Measurements from ENCODE around the gene BRCC3. TPM values are rescaled to one million over a fixed set of nuclear protein-coding genes. Genes with fewer than 3 reads are reported as not detected.

BRCC3 gene
- total RNA-seq, 2 experiments from 2014 or later = 30.0 to 32.5 TPM

- H3K36me3 Mint-ChIP-seq (ENCODE audit: low read depth) = peaks cover 24% of the 10 kb centered on the region
- no peak for ATAC-seq
- DNase-seq = no peak
- H3K9me3 Mint-ChIP-seq = peaks cover 3% of the 10 kb centered on the region
- no peak overlapping the region for H3K27ac Mint-ChIP-seq
- no peak for TF ChIP-seq CTCF (IDR thresholded peaks at IDR 0.05)
- CTCF ChIA-PET = interaction anchor here (1.5 kb wide), 1 partner anchor 14 kb away, joined by 4 read pairs; no protein-coding TSS in a partner anchor
- H3K4me1 Mint-ChIP-seq (ENCODE audit: low read depth) = peaks cover 22% of the 10 kb centered on the region
- no peaks in the 10 kb centered on the region for H3K27me3 Mint-ChIP-seq
- H3K4me3 Mint-ChIP-seq = no peak overlapping the region
- POLR2A ChIA-PET = interaction anchor here (0.6 kb wide), 1 partner anchor 1297 kb away, joined by 5 read pairs; no protein-coding TSS in a partner anchor
- intact Hi-C loops (cut with micrococcal nuclease) = no loop called here
Observed at GRCh38 chrX:155031657-155032056, 39.7 kb upstream of the BRCC3 start.

- DNase-seq (no peak), ATAC-seq (no peak)
- intact Hi-C loops (cut with micrococcal nuclease) = no loop called here
- no peaks in the 10 kb centered on the region for H3K27me3 Mint-ChIP-seq
- TF ChIP-seq CTCF (IDR thresholded peaks at IDR 0.05) = no peak
- H3K9me3 Mint-ChIP-seq = peaks cover 3% of the 10 kb centered on the region
- CTCF ChIA-PET = interaction anchor here (1.5 to 4.1 kb wide), 2 partner anchors 20 to 21 kb away, joined by 3 to 11 read pairs; no protein-coding TSS in a partner anchor
- peaks cover 19% of the 10 kb centered on the region for H3K4me1 Mint-ChIP-seq (ENCODE audit: low read depth)
- H3K4me3 Mint-ChIP-seq = no peak overlapping the region
- POLR2A ChIA-PET = interaction anchor here (1.0 kb wide), 1 partner anchor 9 kb away, joined by 3 read pairs; no protein-coding TSS in a partner anchor
- no peak overlapping the region for H3K27ac Mint-ChIP-seq
- H3K36me3 Mint-ChIP-seq (ENCODE audit: low read depth) = peaks cover 35% of the 10 kb centered on the region
Observed at GRCh38 chrX:155035688-155036087, 35.6 kb upstream of the BRCC3 start.

- Mint-ChIP-seq H3K4me1 (ENCODE audit: low read depth) (peaks cover 44% of the 10 kb centered on the region), H3K4me3 (no peak overlapping the region), H3K9me3 (no peaks in the 10 kb centered on the region), H3K27ac (no peak overlapping the region), H3K36me3 (ENCODE audit: low read depth) (peaks cover 18% of the 10 kb centered on the region), H3K27me3 (no peaks in the 10 kb centered on the region)
- DNase-seq (no peak), ATAC-seq (no peak)
- no peak for TF ChIP-seq CTCF (IDR thresholded peaks at IDR 0.05)
- CTCF ChIA-PET = interaction anchor here (1.0 to 2.6 kb wide), 4 partner anchors 9 to 47 kb away, joined by 3 to 17 read pairs (median 4); no protein-coding TSS in a partner anchor
- intact Hi-C loops (cut with micrococcal nuclease) = no loop called here
- POLR2A ChIA-PET = no interaction called here
Observed at GRCh38 chrX:155046129-155046810, 25.0 kb upstream of the BRCC3 start.

- CTCF ChIA-PET = interaction anchor here (1.0 to 2.6 kb wide), 4 partner anchors 9 to 47 kb away, joined by 3 to 17 read pairs (median 4); no protein-coding TSS in a partner anchor
Observed at GRCh38 chrX:155046811-155047528, 24.3 kb upstream of the BRCC3 start.

More at GRCh38 chrX:155046811-155047528, 24.3 kb upstream of the BRCC3 start:
- no peak overlapping the region for H3K4me3 Mint-ChIP-seq
- intact Hi-C loops (cut with micrococcal nuclease) = no loop called here
- peaks cover 49% of the 10 kb centered on the region for H3K4me1 Mint-ChIP-seq (ENCODE audit: low read depth)
- TF ChIP-seq CTCF (IDR thresholded peaks at IDR 0.05) = no peak
- H3K27ac Mint-ChIP-seq = no peak overlapping the region
- POLR2A ChIA-PET = no interaction called here
- H3K27me3 Mint-ChIP-seq = no peaks in the 10 kb centered on the region
- no peaks in the 10 kb centered on the region for H3K9me3 Mint-ChIP-seq
- H3K36me3 Mint-ChIP-seq (ENCODE audit: low read depth) = peaks cover 25% of the 10 kb centered on the region
- DNase-seq (no peak), ATAC-seq (no peak)
